HG03571 (cell line): ENCODE measurements around the gene BGLAP.
A peak's percentile ranks its signal among the peaks of the same experiment; 100 is the strongest.

ENCODE experiments used
- ATAC-seq: cut with Tn5 transposase; IDR thresholded peaks from one replicate; pipeline ENCODE4 v1.9.1; 2021; ENCODE audit not compliant: unreplicated experiment

Gene BGLAP

DNA sequence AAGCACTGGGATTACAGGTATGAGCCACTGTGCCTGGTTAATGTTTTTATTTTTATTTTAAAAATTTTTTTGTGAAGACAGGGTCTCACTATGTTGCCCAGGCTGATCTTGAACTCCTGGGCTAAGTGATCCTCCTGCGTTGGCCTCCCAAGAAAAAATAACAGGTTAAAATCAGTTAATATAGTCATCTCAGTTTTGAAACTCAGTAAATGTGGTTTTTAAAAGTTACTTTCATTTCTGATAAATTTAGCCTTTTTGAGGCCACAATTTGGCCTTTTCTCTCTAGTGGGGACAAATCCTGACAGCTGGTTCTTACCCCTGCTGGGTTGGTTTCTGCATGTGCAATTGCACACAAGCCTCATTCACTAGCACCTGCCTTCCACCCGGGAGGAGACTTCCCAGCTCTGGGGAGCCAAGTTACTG is 15.9 kb upstream of the BGLAP start:
- peak; percentile 57 for ATAC-seq

DNA sequence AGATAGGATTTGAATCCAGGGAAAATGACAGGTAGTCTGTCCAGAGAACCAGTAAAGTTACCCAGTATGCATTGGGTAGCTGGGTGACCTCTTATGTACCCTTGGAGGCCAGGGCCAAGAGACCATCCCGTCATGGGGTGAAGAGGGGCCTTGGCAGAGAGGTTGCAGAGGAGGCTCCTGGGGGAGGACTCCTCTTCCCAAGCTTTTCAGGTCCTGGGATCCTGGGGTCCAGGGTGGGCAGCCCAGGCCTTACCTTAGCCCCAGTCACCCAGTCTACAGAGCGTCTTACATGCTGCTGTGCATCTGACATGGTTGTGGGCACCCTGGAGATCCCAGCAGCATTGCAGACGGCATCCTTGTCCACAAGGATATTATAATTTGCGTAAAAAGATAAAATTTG is 15.2 kb upstream of the BGLAP start:
- ATAC-seq, result no peak

DNA sequence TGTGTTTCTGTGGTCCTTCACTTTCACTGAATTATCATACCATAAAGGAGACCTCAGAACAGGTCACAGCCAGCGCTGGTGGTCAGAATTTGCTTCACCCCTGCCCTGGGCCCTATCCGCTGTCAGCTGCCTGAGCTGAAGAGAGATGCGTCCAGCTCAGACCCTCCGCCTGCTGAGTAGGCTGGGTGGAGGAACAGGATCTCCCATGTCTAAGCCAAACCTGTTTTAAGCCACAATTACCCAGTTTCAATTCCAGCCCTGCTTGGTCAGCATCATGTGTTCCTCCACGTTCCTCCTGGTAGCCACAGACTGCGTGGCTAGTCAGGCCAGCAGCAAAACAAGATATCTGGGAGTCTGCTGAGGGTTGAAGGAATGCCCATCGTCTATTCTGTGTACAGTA is 13.5 kb upstream of the BGLAP start:
- no peak for ATAC-seq

DNA sequence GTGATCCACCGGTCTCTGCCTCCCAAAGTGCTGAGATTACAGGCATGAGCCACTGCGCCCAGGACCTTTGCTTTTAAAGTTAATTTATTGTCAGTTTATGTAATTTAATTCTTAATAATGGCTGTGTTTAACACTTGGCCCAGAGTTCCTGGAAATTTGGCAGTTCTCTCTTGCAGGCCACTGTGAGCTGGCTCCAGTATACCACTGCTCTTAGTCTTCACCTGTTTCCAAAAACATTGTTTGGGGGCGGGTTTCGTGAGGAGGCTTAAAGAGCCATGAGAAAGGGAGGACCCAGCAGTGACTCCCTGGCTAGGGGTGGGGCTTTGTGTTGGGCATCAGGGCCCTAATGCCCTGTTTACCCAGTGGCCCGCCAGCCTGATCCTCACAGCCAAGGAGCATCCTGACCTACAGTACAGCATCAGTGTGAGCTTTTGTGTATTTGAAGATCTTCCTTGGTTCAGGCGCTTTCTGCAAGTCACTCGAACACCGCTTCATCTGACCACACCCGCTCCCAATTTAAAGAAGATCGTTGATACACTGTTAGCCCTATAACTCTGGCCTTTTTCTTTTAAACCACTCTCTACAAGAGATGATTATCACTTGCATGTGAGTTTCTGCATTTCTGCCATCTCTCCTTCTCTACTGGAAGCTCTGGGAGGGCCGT is 12.0 kb upstream of the BGLAP start:
- no peak for ATAC-seq

DNA sequence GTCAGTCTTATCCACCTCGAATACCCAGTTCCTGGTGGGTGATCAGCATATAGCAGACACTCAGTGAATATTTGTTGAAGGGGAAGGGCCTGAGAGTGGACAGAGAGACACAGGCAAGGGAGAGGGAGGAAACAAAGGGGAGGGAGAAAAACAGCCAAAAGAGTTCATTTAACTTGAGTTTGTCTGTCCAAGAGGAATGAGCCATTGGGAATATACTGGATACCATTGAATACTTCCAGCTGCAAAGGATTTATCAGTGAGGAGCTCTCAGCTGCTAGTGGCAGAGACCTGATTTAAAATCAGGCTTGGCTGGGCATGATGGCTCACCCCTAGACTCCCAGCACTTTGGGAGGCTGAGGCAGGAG is 11.5 kb upstream of the BGLAP start:
- no peak for ATAC-seq

DNA sequence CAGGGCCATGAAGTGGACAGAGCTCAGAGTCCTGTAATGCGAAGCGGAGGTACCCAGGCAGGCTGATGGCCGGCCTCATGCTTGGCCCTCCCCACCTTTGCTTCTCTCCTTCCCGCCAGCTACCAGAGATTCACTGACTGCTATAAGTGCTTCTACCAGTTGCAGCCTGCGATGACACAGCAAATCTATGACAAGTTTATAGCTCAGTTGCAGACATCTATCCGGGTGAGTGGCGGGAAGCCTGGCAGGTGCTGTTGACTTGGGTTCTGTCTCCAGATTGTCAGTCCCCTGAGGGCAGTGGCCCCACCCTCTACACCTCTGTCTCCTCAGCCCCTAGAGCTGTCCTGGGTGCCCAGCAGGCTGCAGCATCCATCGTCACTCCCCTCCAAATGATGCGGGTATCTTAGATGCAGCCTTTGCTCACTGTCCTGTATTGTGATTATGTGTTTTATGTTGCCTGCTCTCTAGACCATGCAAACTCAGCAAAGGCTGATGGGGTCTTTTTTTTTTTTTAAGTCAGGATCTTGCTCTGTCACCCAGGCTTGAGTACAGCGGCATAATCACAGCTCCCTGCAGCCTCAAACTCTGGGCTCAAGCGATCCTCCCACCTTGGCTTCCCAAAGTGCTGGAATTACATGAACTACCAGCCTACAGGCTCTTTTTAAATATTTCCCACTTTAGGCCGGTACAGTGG is 9.6 kb upstream of the BGLAP start:
- no peak for ATAC-seq

DNA sequence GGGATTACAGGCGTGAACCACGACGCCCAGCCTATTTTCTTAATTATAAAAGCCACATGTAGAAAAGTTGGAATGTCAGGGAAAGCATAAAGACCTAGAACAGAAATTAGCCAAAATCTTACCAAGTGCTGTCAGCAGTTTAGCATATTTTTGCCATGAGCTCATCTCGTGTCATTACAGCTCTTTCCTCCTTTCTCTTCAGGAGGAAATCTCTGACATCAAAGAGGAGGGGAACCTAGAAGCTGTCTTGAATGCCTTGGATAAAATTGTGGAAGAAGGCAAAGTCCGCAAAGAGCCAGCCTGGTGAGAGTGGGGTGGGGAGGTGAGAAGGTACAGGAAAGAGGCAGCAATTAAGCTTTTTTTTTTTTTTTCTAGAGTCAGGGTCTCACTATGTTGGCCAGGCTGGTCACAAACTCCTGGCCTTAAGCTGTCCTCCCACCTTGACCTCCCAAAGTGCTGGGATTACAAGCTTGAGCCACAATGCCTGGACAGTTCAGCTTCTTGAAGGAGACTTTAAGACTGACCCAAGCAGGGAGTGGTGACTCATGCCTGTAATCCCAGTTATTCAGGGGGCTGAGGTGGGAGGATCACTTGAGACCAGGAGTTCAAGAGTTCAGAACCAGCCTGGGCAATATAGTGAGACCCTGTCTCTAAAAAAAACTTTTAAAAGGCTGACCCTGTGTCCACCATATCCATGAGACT is 8.4 kb upstream of the BGLAP start:
- no peak for ATAC-seq

DNA sequence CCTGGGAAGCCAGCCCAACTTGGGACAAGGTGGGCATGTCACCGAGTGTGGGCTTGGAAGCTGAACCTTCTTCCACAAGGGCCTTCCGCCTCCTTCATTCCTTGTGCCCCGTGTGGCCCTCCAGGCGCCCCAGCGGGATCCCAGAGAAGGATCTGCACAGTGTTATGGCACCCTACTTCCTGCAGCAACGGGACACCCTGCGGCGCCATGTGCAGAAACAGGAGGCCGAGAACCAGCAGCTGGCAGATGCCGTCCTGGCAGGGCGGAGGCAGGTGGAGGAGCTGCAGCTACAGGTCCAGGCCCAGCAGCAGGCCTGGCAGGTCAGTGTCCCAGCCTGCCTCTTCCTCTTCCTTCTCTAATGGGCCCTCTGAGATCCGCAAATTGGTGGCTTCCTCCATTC is 5.8 kb upstream of the BGLAP start:
- ATAC-seq, result no peak

DNA sequence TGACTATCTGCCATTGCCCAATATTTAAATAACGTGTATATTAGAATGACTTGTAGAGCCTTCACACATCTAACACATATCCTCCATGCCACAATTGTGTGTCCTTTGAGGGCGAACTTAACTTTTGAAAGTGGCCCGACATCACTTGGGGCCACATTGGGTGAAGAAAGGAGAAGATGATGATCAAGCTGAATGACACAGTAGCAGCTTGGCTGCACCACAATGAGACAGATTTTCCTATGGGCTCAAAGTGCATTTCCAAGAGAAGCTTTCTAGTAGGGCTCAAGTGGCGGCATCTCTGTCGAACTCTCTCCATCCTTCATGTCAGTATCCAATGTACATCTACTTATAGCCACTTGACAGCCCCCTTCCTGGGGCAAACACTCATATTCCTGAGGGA is 3.7 kb upstream of the BGLAP start:
- no peak for ATAC-seq

DNA sequence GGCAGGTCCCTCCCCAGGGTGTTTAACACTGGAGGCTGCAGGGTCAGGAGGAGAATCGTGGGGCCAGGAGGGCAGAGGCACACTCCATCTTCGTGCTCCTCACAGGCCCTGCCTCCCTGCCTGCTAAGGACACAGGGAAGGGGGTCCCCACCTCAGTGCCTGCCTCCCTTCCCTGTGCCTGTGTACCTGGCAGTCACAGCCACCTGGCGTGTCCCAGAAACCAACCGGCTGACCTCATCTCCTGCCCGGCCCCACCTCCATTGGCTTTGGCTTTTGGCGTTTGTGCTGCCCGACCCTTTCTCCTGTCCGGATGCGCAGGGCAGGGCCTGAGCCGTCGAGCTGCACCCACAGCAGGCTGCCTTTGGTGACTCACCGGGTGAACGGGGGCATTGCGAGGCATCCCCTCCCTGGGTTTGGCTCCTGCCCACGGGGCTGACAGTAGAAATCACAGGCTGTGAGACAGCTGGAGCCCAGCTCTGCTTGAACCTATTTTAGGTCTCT is 623 bp upstream of the BGLAP start:
- ATAC-seq, result no peak

DNA sequence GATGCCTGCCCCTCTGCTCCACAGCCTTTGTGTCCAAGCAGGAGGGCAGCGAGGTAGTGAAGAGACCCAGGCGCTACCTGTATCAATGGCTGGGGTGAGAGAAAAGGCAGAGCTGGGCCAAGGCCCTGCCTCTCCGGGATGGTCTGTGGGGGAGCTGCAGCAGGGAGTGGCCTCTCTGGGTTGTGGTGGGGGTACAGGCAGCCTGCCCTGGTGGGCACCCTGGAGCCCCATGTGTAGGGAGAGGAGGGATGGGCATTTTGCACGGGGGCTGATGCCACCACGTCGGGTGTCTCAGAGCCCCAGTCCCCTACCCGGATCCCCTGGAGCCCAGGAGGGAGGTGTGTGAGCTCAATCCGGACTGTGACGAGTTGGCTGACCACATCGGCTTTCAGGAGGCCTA is 754 bp downstream of the BGLAP start:
- ATAC-seq, result no peak

DNA sequence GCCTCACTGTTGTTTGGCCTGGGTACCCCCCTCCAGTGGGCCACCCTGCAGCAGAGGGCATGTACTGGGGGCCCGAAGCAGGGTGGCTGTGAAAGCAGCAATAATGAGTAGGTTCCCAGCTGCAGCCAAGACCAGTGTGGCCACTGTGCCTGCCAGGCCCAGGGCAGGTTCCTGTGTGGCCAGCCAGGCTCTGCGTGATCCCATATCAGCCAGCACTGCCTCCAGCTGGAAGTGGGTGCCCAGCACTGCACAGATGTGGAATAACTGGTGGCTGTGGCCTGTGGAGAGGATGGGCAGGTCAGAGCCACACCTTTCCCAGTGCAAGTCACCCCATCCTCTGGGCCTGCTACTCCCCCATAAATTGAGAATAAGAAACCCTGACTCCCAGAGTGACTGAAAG is 2.1 kb downstream of the BGLAP start:
- ATAC-seq, result no peak

DNA sequence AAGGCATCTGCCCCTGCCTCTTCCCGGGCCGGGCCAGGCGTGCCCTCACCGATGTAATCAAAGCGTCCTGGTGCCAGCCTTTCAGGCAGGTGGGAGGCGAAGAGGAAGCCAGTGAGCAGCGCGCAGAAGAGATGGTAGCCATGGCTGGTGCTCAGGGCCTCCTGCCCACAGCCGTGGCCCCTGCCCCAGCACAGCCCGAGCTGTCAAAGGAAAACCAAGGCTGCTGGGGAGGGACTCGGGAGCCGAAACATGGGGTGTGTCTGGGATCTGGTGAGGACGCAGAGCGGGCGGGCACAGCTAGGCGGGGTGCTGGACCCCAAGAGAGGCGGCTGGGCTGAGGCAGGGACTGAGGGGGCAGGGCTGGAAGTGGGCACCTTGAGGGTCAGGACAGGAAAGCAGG is 2.7 kb downstream of the BGLAP start:
- no peak for ATAC-seq

DNA sequence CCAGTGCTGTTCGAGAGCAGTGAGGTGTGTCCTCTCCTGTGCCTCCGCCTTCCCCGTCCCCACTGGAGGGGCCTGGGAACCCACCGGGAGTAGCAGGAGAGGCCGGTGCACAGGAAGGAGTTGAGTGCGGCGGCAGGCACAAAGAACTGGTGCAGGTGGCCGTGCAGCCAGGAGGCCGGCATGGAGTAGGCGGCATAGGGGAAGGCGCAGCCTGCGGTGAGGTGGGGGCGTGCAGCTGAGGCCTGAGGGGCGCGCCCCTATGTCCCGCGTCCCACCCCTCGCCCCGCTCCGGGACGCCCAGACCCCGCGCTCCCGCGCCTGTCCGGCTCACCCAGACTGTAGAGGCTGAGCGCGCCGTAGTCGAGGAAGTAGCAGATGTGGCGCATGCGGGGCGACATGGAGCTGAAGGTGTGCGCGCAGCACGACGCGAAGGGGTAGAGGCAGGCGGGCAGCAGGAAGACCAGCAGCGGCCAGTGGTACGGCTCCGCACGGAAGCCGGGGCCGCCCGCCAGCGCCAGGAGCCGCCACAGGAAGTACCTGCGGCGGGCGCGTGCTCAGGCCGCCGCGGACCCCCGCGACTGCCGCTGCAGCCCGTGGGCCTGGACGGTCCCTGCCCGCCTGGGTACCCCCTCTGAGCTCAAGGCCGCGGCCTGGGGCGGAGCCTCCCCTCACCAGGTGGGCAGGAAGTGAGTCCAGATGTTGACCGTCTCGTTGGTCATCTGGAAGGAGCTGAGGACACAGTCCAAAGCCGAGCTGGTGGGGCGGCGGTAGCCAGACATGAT is 3.7 kb downstream of the BGLAP start:
- ATAC-seq, result no peak

DNA sequence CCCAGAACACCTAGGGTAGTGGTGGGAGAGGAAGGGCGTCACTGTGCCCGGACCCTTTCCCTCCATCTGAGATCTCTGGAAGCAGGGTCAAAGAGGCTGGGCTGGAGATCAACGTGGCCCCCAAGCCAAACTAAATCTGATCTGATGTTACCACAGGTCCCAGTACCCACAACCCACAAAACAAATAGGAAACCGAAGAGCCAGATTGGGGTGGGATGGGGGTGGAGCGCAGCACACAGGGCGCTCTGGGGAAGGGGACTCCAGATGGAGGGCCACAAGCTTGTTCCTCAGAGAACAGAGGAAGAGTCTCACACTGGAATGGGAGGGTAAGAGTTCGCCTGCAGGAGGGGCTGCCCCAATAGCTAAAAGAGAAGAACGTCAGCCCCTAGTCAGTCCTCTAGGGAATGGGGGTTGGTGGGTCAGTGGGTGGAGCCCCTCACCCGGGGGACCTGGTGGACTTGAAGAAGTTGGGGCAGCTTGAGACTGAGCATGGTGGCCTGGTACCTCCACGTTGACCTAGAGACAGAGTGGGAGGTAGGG is 4.3 kb downstream of the BGLAP start:
- no peak for ATAC-seq

DNA sequence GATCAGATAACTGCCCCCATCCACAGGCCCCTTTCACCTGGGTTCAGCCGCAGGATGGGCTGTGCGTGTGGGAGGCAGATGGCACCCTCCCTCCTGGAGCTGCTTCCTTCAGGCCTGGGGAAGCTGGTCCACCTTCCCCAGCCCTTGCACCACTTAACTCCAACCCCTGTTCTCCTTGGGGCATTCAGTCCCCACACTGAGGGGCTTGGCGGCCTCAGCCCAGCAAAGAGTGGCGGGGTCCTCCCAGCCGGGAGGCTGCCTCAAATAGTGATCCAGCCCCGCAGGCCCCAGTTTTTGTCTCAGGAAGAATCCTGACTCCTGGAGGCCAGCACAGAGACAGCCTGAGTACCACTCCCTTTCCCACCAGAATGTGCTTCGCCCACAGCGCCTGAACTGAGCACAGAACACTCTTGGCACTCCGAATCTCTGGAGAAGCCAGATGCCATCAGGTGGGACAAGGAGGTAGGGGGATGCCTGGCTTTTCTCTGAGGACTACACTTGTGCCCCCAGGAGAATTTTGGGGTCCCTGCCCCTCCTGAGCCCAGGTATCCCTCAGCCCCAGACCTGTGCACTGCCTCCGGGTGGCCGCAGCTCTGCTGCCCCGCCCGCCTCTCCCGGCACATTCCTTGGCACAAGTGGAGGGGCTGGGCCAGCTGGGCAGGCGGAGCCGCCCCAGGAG is 4.9 kb downstream of the BGLAP start:
- ATAC-seq, result no peak

DNA sequence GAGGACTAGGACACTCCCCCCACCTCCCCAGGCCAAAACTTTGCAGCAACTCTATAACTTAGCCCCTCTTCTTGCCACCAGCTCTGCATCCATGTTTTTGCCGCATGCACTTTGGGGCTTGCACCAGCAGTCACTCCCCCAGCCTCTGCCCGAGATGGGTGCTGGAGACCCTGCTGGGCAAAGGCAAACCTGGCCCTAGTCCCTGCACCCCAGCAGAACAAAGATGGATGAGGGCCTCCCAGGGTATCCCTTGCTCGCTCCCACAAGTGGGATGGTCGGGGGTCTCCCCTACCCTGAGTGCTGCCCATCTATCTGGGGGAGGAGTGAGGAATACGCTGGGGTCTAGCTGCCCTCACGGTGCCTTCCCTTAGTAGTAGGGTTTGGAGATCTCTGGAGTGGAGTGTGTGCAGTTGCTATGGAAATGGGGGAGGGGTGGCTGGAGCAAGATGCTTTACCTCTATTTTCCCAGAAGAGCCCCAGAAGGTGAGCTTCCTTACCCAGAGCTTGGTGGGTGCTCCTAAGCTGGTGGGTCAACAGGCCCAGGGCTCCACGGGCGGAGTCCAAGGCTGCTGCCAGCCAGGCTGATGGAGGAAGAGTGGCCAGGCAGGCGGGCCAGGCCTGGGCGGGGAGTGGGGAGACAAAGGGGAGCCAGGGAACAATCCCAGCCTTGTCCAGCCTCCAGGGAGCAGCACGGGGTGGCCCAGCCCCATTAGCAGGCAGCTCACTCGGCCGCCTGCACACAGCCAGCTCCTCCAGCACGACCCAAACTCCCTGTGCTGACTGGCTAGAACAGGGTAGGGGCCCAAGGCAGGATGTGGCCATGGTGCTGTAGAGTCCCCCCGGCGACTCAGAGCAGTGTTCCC is 5.7 kb downstream of the BGLAP start, which contains the start of gene PAQR6:
Gene PAQR6 (minus strand): TSS at position 597 of the 863 bp plus-strand sequence. CDS start 1,325 bp downstream, outside the sequence.
- ATAC-seq, result no peak

DNA sequence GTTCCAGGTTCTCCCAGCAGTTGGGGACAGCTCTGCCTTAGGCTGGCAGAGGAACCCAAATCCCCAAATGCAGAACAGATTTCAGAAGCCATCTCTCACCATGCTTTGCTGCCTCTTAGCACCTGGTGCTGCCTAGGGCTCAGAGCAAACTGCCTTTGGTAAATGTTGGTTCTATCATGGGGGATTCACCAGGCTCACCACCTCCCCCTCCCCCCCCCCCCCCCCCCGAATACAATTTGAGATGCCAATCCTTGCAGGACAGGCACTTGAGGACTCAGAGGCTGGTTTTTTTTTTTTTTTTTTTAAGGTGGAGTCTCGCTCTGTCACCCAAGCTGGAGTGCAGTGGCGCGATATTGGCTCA is 6.3 kb downstream of the BGLAP start:
- no peak for ATAC-seq

DNA sequence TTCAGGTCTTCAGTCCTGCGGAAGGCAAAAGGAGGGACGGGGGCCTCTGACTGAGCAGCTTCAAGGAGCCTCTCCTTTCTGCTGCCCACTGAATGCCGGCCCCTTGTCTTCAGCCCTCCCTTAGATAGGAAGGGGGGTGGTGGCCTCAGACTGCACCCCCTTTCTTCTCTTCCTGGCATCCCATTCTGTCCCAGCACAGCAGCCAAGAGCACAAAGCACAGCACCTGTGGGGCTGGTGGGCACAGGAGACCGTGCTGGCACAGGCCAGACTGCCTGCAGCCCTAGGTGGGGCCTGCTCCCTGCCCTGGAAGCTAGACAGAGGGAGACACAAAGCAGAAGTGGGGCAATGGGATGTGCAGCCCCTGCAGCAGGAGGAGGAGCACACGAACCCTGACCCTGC is 7.6 kb downstream of the BGLAP start:
- no peak for ATAC-seq

DNA sequence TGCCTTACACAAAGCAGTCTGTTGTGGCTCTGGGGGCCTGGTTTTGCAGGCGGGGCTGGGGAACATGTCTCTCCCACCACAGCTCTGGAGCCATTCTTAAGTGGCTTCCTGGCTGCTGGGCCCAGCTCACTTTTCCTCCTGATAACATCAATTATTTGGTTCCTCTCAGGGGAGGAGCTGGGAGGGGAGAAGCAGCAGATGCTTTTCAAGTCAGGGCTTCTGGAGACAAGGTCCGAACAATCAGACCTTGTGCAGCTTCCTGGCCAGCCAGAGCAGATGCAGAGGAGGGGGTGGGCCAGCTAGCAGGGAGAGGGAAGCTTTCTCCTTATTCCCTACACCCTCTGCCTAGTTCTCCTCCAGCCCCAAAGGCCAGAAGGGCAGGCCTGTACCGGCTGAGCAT is 9.5 kb downstream of the BGLAP start:
- ATAC-seq, result no peak
